Stimulated activated CD4-positive, alpha-beta T cell treated with anti-CD3 and anti-CD28 coated beads, TNF-alpha, amount 100 ng/mL, for 24 hours (primary cell): Measurements from ENCODE around the gene MEST.
"Not testable (repeated sequence)": the region's sequence is repeated elsewhere in the genome, so short reads cannot be mapped to it uniquely, and the experiment has no call there.

Experiments
- DNase-seq, 3 experiments: peaks; one replicate each; pipeline ENCODE4 v3.0.0-alpha.2; 2020; ENCODE audit warnings: low read depth in 3 of 3

Gene MEST

DNA sequence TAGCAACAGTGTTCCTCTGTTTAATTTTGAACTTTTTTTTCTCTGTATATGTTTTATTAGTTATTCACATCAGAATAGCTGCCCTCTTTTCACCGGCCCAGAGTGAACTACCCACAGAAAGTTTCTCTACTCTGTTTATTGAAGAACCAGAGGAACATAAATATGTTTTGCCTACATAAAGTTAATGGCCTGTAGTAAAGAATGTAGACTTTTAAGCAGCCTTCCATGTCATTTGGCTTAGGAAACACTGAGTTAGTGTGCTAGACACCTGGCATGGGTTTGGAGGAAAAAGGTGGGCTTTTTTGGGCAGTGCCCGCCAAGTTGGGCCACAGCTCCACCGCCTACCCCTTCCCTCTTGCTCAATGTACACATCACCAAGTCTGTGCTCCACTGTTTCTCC, 8.9 kb upstream of the MEST start:
- no peak for DNase-seq

DNA sequence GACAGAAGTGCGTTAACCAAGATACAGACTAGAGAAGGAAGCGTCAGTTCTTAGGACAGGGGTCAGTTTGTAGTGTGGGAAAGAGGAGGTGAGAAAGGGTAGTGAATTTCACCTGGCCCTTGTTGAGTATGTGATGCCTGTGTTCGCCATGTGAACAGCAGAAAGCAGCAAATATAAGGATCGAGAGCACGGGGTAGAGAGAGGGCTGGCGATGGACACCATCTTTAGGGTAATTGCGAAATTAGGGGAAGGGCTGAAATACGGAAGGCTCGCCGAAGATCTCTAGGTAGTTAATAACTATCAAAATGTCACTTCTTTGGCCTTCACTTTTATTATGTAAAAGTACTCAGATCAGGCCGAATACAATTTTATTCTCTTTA, 6.2 kb upstream of the MEST start:
- DNase-seq, result no peak

DNA sequence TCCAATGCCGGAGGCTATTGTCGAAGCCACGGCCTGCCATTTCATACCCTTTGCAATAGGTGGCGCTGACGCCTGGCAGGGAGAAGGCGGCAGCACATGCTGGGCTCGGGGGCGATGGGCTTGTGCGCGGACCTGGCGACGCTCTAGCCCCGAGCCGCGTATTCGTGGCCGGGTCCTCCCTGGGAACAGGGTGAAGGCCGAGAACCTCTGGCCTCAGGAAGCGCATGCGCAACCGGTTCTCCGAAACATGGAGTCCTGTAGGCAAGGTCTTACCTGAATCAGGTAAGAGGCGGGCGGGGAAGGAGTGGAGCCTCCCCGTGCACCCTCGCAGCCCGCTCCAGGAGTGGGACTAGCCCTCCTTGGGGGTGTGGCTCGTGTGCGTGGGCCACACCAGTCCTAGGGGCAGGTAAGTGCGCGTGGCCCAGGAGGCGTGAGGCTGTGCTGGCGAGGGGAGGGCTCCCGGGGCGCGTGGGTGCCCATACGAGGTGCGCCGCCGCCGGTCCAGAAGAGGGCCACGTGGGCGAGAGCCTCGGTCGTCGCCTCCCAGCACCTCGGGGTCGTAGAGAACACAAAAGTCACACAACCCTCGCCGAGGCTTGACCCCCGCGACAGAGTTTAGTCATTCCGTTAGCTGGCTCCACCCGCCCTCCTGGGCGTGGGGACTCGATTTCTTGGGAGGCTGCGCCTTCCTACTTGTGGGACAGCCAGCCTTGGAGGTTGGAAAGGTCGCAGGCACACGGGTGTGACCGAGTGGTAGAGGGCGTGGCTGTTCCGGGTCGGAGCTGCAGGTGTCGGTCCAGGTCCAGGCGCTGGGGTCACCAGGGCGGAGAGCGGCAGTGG, 5.6 kb upstream of the MEST start:
- DNase-seq, result peak in 2 of 3 experiments; percentile 24 to 59

DNA sequence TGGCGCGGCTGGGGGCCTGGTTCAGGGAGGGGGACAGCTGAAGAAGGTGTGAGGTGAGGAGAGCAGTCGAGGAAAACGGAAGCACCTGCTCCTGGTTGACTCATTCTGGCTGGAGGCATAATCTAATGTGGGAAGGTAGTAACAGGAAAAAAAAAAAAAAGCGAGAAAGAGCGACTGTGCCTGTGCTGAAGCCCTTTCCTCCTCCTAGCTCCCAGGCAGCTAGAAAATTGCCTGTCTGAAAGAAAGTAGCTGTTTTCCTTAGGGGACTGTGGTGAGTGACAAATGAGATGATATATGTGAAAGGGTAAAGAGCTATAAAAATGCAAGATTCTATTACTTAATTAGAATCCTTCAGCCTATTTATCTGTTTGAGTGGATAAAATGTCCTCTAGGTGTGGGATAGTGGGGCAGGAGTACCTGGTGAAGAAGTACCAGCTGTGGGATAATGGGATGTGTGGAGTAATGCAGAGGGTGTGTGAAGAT, 4.9 kb upstream of the MEST start:
- no peak for DNase-seq

DNA sequence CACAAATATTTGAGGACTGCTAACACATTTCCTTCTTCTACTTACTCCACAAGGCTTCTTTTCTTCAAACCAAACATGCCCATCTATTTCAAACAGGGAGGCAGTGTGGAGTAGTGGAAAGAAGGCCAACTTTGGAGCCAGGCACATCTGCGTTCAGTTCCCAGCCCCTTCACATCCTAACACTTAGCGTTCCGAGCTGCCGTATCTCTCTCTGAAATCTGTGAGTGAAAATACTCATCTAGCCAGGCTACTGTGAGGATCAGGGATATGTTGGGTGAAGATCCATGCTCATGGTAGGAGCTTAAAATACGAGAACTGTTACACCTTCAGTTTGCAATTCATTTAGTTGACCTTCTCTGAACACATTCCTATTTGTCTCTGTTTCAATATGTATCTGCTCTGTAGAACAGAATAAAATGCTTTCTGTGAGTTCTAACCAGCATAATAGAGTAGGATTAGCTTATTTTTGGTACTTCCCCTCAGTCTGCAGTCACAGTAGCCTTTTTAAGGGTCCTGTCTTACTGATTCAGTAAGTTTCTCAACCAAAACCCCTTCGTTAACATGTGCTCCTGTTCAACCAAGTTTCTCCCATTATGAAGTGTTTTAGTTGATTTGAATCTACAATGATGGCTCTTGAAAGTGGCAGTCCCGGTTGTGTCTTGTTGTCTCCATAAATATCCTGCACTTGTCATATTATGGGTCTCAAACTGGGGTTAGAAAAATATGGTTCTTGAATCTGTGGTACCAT, 3.3 kb upstream of the MEST start:
- no peak for DNase-seq

DNA sequence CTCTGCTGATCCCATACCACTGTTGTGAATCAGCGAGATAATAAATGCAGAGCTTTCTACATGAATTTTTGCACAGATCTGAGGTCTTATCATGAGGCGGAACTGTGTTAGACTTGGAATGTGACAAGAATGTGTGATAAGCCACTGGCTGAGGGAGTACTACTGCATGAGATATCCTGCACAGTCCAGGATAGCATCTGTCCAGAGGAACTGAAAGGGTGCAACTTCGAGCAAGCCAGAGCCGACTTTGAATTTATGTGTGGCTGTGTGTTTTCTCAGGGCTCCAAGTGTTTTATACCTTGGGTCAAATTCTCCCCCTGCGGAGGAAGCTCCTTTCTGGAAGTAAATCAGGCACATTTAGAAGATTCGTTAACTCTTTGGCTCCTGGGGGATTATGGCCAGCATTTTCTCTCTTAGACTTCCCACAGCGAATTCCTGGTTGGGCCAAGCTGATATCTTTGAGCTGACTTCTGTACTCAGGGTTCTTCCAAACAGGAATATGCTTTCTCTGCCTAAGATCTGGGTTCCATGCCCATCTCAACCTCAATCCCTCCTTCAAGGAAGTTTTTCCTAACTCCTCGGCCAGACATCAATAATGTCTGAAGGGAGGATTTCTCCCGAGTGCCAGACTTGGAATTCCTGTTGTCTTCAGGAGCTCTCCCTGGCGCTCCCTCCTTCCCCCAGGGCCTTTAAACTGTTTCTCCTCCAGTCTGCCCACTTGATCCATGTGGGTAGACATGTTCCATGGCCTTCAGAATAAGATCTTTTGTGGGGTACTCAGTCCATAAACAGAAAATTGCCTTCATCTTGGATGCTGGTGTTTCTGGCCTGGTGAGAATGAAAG, 2.5 kb upstream of the MEST start:
- no peak for DNase-seq

DNA sequence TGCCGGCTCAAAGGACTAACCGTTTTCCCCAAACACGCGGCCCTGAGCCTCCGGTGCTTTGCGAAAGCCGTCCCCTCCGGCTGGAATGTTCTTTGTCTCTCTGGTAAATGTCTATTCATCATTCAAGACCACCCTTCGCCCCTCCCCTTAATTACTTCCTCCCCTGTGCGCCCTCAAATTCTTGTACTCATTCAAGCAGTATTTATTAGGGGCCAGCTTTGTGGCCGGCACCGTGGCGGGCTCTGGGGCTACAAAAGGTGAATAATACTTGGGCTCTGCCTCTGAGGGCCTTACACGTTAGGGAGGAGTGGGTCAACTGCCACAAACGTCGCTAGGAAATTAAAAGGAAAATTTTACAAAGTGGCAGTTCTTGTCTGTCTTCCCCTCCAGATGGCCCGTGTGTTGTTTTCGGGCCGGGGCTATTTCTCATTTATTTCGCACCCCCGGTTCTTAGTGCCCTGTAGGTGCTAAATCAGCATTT, 1.5 kb upstream of the MEST start:
- DNase-seq, result no peak

DNA sequence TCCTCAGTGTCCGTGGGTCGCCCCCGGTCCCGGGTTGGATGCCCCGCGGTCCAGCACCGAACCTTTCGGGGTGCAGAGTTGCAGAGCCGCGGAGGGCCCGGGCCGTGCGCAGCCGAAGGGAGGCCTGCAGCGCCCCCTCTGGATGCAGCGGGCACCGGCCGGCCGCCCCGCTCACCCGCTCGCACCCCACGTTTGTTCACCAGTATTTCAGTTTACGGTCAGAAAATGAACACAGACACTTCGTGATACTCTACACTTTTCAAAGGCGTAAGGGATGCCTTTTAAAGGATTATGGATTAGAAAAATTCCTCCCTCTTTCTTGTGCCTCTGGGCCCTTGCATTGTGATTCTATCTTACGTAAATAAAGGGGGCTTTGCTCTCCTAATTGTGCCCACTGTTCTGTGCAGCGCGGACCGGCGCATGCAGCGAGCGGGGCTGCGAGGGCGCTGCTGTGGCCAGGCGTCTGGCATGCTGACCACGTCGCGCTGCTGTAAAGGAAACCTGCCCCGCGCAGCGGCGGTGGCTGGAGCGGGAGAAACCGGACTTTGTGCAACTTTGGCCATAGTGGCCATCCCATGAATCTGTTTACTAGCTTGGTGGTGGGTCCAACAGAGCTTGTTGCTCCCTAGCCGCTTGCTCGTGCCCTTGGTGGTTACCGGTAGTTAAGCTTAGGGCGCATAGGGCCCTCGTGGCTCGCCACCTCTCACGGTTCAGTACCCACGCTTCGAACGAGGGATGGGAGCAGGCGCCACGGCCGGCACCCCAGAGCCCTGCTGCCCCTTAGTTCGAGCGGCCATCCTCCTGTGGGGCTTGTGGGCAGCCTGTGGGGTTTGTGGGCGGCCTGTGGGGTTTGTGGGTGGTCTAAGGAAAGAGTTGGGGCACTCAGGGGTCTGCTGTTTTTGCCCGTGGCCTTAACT, 739 bp upstream of the MEST start:
- peak in 1 of 3 experiments; percentile 31 for DNase-seq

DNA sequence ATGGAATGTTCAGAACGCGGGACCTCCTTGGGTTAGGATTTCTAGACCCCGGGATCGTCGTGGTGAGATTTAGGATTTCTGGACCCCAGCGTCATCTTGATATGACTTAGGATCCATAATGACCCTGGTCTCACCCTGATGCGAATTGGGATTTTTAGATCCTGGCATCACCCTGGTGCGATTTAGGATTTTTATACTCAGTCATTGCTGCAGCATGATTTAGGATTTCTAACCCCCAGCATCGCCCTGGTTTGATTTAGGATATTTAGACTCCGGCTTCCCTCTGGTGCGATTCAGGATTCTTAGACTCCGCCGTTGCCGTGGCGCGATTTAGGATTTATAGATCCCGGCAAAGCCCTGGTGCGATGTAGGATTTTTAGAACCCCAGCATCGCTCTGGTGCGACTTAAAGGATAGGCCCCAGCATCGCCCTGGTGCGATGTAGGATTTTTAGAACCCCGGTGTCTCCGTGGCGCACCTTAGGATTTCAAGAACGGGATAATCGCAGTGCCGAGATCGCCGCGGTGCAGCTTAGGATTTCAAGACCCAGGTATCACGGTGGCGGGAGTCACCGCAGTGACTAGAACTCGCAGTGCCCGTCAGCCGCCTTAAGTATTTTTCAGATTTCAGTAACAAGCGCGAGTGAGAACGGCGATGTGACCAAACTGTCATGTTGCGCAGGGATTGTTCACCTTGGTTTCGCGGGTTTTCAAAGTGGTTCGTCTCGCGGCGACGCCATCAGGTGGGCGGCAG, 814 bp downstream of the MEST start:
- no peak for DNase-seq

DNA sequence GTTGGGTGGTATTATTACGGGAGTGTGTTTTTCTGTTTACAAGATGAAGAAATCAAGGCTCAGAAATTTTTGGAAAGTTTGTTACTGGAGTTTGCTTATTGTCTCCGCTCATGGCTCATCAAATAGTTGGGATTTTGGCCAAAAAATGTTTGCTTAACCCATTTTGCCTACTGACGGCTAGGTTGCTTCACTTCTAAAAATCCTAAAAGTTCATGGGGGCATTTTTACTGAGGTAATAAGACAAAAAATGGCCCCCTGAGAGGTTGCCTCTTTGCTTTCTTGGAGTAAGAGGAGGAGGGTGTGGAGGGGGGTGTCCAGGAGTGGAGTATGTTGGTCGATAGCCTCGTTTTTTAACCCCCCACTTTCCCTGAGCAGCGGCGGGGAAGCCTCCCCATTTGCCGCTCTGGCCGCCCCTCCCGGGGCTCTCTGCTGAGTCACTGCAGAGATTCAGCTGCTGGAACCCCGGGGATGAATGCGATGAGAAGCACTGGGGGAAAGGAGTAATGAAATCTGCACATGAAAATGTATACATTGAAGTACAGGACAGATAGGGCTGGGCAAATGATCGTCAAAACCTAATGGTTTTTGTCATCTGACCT, 1.5 kb downstream of the MEST start:
- no peak for DNase-seq

DNA sequence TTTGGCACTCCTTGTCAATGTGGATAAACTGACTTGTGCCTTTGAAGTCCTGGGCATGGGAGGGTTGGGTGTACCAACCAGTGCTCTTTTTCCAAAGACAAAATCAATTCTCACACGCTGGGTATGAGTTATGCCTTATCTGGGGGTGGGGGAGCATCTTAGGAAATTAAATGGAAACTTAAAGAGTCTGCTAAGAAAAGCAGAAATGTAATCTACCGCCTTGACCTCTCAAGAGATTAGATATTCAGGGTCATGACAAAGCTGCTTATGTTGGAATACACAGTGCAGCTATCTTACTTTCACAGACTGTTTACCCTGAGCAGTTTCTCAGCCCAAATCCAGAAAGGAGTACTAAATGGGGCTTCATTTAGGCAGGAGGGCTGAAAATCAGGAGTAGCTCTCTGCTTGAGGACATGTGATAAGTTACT, 2.6 kb downstream of the MEST start:
- no peak for DNase-seq

DNA sequence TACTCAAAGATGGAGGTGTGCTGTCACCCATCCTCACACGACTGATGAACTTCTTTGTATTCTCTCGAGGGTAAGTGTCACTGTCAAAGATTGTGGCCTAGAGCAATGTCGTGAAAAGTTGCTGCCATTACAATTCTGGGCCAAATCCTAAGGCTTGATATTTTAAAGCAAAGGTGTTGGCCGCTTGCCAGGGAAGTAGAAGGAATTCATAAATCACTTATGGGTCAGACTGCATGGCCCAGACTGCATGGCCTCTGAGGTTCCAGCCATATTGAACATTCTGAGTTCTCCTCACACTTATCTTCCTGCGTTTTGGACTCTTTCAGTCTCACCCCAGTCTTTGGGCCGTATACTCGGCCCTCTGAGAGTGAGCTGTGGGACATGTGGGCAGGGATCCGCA, 8.6 kb downstream of the MEST start:
- DNase-seq, result no peak

DNA sequence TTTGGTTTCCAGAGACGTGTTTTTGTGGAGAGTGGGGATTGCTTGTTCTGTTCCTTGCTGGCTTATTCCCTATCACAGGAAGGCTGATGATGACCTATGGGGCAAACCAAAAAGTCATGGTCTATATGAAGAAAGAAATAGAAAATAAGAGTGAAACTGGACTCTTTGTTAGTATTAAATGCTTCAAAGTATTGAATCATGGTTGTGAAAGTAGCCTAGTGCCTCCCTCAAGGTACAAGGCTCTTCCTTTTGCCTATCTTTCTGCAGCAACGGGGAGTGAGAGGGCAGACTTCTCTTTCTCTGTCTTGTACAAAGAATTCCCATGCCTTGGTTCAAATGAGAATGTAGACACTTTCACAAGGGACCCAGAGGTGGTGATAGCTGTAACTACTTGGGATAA, 9.0 kb downstream of the MEST start:
- DNase-seq, result no peak

DNA sequence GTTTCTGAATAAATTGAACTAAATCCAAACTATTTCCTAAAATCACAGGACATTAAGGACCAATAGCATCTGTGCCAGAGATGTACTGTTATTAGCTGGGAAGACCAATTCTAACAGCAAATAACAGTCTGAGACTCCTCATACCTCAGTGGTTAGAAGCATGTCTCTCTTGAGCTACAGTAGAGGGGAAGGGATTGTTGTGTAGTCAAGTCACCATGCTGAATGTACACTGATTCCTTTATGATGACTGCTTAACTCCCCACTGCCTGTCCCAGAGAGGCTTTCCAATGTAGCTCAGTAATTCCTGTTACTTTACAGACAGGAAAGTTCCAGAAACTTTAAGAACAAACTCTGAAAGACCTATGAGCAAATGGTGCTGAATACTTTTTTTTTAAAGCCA, 13.9 kb downstream of the MEST start:
- DNase-seq, result no peak

DNA sequence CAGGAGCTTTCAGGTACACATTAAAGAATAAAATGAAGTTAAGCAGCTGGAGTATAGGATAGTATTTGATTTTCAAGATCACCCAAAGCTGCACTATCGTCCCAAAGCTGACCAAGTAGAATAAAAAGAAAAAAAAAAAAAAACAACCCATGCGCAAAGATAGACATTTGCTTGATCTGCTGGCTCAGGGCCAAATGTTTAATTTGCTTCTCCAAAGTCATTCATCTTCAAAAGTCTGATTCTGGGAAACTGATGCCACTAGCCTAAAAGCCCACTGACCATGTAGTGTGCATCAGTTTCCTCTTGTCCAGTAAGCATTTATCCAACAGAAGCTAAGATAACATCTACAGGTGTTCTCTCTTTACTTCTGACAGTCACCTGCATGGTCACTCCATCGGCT, 14.5 kb downstream of the MEST start:
- no peak for DNase-seq

DNA sequence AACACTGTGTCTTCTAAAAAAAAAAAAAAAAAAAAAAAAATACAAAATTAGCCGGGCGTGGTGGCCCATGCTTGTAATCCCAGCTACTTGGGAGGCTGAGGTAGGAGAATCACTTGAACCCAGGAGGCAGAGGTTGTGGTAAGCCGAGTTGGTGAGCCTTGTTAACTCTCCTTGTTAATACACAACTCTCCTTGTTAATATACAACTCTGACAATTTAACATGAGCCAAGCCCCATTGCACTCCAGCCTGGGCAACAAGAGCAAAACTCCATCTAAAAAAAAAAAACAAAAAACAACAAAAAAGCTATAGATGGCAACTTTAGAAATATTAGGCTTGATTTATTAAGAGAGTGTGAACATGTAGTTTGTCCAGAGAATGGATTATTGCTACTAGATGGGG, 20.2 kb downstream of the MEST start:
- DNase-seq, result not testable (repeated sequence)

DNA sequence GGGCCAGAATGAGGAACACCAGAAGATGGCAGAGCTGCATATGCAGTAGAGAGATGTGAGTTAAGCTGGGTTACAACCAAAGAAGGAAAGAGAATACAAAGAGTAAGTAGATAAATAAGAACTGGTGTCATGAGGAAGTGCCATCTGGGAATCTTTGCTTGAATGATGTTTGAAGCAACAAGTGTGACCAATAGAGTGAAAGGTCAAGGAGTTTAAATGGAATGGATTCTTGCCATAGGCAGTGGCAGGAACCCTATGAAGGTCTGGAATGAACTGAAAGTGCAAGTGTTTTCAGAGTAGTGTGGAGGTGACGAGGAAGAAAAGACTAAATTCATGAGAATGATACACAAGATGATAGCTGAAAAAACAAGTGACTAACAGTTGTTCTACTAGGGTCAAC, 21.6 kb downstream of the MEST start:
- no peak for DNase-seq

DNA sequence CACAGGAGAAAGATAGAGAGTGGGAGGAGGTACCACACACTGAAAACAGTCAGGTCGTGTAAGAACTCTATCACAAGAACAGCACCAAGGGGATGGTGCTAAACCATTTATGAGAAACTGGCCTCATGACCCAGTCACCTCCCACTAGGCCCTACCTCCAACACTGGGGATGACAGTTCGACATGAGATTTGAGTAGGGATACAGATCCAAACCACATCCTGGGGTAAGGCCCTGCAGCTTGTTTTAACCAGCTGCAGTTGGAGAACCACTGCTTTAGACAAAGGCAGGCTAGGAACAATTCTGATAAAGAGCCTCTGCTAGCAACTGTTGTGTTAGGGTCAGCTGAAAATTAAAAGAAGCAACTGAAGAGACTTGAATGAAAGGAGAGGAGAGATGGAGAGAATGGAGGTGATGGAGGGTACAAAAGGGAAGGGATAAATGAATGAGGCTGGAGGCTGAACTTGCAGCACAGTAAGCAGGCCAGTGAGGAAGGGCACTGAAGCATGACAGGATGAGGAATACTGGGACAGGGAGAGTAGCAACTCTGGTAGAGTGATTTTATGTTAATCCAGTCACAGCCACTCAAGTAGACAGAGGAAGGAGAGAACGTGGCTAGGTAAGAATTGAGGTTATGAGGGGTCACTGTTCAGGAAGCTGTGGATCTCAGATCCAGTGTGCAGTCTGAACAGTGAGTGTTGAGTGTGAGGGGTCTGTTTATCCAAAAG, 23.6 kb downstream of the MEST start:
- no peak for DNase-seq
